D341Med (cell line): ENCODE data around the gene LMCD1.

Source experiments
- DNase-seq: peaks from one replicate; pipeline ENCODE4 v3.0.0; 2012; ENCODE audit warnings: low spot score

Gene LMCD1

GRCh38 chr3:8537440-8537839 lies 35.8 kb downstream of the LMCD1 start:
- no peak for DNase-seq

- no peak for DNase-seq
These were observed 36.6 kb downstream of the LMCD1 start for GRCh38 chr3:8538223-8538622.

- no peak for DNase-seq
These were observed 37.3 kb downstream of the LMCD1 start for GRCh38 chr3:8538913-8539312.

GRCh38 chr3:8539419-8539818 lies 37.8 kb downstream of the LMCD1 start:
- no peak for DNase-seq

GRCh38 chr3:8540456-8540855 lies 38.8 kb downstream of the LMCD1 start:
- no peak for DNase-seq

GRCh38 chr3:8541486-8541885 lies 39.9 kb downstream of the LMCD1 start:
- DNase-seq: no peak

GRCh38 chr3:8542190-8543135 lies 40.8 kb downstream of the LMCD1 start:
- no peak for DNase-seq

GRCh38 chr3:8546609-8547008 lies 45.0 kb downstream of the LMCD1 start:
- no peak for DNase-seq

GRCh38 chr3:8548502-8549275 lies 47.1 kb downstream of the LMCD1 start:
- no peak for DNase-seq

- DNase-seq: no peak
These were observed 47.7 kb downstream of the LMCD1 start for GRCh38 chr3:8549354-8549753.

GRCh38 chr3:8550611-8551010 lies 49.0 kb downstream of the LMCD1 start:
- no peak for DNase-seq

GRCh38 chr3:8552223-8552762 lies 50.7 kb downstream of the LMCD1 start:
- no peak for DNase-seq

DNA sequence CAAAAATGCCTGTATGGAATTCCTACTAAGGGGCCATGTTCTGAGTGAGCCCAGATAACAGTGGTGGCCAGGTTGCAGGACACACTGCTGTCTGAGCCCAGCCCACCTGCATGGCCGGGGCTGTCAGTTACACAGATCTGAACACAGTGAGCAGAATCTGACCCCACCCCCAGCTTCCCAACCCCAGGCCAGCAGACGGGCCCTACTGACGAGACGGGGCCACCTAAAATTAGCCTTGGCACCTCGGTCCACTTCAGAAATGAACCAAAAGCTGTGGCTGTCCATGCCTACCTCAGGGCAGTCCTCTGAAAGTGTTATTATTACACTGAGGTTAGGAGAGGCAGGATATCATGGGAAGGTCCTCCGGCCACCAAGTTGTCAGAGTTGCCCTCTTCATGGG lies 51.8 kb downstream of the LMCD1 start:
- DNase-seq: no peak

DNA sequence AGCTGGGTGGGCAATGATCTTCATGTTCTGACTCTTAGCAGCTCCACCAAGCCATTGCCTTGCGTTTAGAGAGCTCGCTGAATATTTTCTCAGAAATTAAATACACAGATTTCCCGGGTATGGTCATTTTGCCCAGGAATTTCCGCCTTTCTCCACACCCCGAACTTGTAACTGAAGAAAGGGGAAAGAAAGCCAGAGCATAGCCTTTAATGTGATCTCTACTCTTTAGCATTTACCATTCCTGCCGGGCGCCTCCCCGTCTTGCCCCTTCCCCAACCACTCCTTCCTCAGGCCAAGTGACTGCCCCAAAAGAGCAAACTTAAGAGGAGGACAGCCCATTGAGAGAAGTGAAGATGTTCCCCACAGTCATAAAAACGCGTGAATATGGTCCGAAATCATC lies 53.1 kb downstream of the LMCD1 start:
- DNase-seq: no peak

DNA sequence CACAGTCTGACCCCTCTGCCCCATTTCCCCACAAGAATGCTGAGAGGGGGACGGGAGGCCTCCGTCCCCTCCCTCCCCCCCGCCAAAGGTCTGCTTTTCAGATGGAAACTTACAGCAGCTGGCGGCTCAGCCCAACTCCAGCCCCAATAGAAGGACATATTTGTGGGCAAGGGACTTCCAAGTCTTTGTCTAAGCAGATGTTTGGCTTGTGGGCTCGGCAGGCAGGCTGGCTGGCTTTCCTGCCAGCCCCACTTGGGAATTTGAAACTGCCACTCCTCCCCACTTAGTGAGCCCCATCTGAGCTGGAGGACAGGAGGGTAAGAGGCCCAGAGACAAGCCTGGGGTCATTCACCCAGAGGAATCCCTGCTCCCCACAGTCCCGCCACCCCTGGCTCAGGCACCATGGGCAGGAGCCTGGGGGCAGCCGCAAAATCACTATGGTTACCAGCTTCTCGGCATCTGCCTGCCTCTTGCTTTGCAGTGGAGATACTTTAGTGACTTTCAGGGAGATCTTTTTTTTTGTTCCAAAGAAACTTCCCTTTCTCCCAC lies 53.6 kb downstream of the LMCD1 start:
- DNase-seq: peak; percentile 36

- DNase-seq: no peak
These were observed 54.3 kb downstream of the LMCD1 start for GRCh38 chr3:8555725-8556472.

DNA sequence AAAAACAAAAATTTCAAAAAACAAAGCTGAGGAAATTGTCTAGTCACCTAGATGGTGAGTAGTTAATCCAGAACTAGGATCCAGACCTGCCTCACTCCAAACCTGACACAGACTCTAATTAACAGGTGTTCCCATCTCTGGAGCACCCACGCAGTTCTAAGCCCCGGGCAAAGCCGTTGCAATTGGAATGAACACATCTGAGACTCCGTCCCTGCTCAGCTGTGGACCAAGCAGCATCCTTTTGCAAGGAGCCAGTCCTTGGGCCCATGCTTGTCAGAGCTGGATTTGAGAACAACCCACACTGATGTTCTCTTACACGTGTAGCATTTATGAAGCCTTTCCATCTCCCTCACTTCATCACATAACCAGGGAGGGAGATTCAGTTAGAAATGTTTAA lies 54.8 kb downstream of the LMCD1 start:
- no peak for DNase-seq

DNA sequence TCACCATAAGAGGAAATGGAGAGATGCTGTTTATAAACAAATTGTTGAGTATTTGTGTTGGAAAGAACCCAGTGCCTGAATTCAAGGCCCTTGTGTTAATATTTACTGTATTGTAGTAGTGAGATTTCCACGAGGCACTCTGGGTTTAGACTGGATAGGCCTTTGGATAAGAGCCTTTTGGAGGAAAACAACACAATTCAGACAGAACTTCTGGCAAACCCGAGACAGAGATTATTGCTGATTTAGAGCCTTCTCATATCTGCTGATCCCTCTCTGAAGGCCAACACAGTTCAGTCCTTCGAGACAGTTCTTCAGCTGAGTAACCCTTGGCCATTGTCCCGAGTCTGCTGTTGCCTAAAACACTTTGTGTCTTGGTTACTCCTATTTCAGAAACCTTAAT lies 55.7 kb downstream of the LMCD1 start:
- DNase-seq: no peak

DNA sequence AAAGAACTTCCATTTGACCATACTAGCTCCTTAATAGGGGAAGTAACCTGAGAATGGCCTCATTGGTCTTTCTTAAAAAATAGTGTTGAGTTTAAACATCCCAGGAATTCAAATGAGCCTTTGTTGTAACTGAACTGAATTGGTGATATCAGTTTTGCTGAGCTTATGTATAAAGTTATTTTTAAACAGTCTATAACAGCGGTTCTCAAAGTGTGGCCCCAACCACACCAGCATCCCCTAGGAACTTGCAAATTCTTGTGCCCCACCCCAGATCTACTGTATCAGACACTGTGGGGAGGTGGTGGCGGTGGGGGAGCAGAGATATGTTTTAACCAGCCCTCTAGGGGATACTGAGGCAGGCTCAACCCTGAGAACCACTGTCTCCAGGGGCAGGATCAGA lies 57.0 kb downstream of the LMCD1 start:
- DNase-seq: no peak

DNA sequence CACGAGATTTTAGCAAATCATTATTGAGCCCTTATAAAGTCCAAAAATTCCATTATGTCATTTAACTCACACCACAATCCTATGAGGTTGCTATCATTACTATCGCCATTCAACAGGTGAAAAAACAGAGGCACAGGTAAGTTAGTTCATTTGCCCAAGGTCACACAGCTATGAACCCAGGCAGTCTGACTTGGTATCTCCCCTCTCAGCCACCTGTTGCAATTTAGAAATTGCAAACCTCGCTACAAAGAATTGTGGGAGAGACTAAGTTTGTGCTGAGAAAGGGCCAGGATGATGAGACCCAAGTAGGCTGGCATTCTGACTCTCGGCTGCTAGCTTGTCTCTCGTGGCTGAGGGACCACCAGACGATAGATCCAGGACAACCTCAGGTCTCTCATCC lies 57.7 kb downstream of the LMCD1 start:
- DNase-seq: no peak

DNA sequence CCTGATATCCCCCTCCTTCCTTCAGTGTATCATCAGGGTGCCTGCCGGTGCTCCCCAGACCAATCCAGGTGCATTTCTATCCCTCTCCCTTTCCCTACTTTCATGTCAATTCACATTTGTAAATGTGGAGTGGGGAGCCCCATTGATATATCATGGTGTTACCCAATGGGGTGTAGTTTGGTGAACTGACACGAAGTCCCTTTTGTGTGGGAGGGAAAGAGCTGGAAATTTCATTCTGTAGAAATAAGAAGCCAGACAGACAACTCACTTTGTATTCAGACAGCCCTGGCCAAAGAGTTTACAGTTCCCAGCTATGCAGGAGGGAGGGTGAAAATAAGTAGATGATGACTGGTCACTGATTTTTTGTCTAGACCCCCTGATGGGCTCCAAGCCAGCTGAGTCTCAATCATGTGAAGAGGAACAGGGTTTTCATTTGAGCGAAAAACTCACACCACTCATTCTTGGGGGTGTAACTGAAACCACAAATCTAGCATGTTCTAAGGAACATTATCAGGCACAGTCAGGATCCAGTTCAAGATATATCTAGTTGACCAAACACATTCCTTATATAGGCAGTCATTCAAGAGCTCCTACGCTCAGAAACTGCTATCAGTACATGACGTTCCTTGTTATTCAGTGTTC lies 58.9 kb downstream of the LMCD1 start:
- no peak for DNase-seq
